Memory B cell (primary cell): ENCODE data around the gene ITIH1.
A peak's percentile ranks its signal among the peaks of the same experiment; 100 is the strongest.

Source experiments
- ATAC-seq: fragments of 150-1000 bp; cut with Tn5 transposase; 2 replicates; pipeline ENCODE4 v1.10.0; 2021; ENCODE audit warnings: low read depth, mild to moderate bottlenecking, moderate library complexity
- DNase-seq, 2 donors: peaks; one replicate each; pipeline ENCODE4 v3.0.0; 2022; ENCODE audit warnings: low spot score in 2 of 2
- H3K27ac Mint-ChIP-seq: one replicate; pipeline ENCODE4 v1.8.0; 2022; ENCODE audit warnings: mild to moderate bottlenecking, moderate library complexity, mixed read lengths
- H3K27me3 Mint-ChIP-seq: one replicate; pipeline ENCODE4 v1.8.0; 2022; ENCODE audit warnings: mixed read lengths
- H3K36me3 Mint-ChIP-seq: one replicate; pipeline ENCODE4 v1.8.0; 2022; ENCODE audit warnings: mild to moderate bottlenecking, mixed read lengths
- H3K4me1 Mint-ChIP-seq: one replicate; pipeline ENCODE4 v1.8.0; 2022; ENCODE audit warnings: mixed read lengths
- H3K4me3 Mint-ChIP-seq: one replicate; pipeline ENCODE4 v1.8.0; 2022; ENCODE audit warnings: mild to moderate bottlenecking, moderate library complexity, mixed read lengths
- H3K9me3 Mint-ChIP-seq: one replicate; pipeline ENCODE4 v1.8.0; 2022; ENCODE audit warnings: mixed read lengths

Gene ITIH1

DNA sequence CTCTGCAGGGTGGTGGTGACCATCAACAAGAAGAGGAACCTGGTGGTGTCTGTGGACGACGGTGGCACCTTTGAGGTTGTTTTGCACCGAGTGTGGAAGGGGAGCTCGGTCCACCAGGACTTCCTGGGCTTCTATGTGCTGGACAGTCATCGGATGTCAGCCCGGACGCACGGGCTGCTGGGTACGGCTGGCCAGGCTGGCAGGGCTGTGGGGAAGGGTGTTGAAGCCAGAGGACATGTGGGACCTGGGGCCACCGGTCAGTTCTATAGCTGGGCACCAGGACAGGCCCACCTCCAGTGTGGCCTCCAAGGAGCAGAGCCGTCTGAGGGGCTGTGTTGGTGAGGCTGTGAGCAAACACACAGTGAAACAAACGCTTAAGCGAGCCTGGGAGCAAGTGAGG is 13.3 kb downstream of the ITIH1 start:
- DNase-seq (no peak), ATAC-seq (no peak)
- Mint-ChIP-seq H3K27me3 (peaks cover 5% of the 10 kb centered on the region), H3K4me1 (no peaks in the 10 kb centered on the region), H3K9me3 (no peaks in the 10 kb centered on the region), H3K36me3 (no peaks in the 10 kb centered on the region), H3K27ac (no peak overlapping the region), H3K4me3 (no peak overlapping the region)

- H3K4me3 Mint-ChIP-seq: no peak overlapping the region
- H3K9me3 Mint-ChIP-seq: no peaks in the 10 kb centered on the region
- H3K36me3 Mint-ChIP-seq: no peaks in the 10 kb centered on the region
- H3K27ac Mint-ChIP-seq: no peak overlapping the region
- DNase-seq (no peak), ATAC-seq (no peak)
- peaks cover 5% of the 10 kb centered on the region for H3K27me3 Mint-ChIP-seq
- no peaks in the 10 kb centered on the region for H3K4me1 Mint-ChIP-seq
These were observed 14.0 kb downstream of the ITIH1 start for GRCh38 chr3:52791366-52791765.

DNA sequence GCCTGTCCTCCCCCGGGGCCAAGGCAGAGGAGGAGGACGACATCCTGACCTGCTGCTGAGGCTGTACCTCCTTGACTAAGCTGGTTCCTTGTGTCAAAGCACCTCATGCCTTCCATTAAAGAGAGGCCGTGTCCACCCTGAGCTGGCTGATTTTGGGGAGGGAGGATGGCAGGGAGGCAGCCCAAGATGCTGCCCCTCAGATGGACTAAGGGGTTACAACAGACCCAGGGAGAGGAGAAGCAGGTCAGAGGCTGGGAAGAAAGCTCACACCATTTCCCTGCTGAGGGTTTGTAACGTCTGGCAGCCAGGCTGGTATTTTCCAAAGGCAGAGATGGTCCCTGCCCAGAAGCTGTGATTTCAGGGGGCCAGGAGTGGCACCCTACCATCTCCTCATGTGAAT is 14.5 kb downstream of the ITIH1 start:
- H3K36me3 Mint-ChIP-seq: no peaks in the 10 kb centered on the region
- no peaks in the 10 kb centered on the region for H3K4me1 Mint-ChIP-seq
- no peak overlapping the region for H3K4me3 Mint-ChIP-seq
- H3K27ac Mint-ChIP-seq: no peak overlapping the region
- no peaks in the 10 kb centered on the region for H3K9me3 Mint-ChIP-seq
- peaks cover 5% of the 10 kb centered on the region for H3K27me3 Mint-ChIP-seq
- ATAC-seq: no peak
- no peak for DNase-seq

GRCh38 chr3:52792413-52792812 is 15.0 kb downstream of the ITIH1 start:
- Mint-ChIP-seq H3K36me3 (no peaks in the 10 kb centered on the region), H3K4me1 (no peaks in the 10 kb centered on the region), H3K4me3 (no peak overlapping the region), H3K27me3 (peaks cover 5% of the 10 kb centered on the region), H3K9me3 (no peaks in the 10 kb centered on the region), H3K27ac (no peak overlapping the region)
- DNase-seq (no peak), ATAC-seq (no peak)

DNA sequence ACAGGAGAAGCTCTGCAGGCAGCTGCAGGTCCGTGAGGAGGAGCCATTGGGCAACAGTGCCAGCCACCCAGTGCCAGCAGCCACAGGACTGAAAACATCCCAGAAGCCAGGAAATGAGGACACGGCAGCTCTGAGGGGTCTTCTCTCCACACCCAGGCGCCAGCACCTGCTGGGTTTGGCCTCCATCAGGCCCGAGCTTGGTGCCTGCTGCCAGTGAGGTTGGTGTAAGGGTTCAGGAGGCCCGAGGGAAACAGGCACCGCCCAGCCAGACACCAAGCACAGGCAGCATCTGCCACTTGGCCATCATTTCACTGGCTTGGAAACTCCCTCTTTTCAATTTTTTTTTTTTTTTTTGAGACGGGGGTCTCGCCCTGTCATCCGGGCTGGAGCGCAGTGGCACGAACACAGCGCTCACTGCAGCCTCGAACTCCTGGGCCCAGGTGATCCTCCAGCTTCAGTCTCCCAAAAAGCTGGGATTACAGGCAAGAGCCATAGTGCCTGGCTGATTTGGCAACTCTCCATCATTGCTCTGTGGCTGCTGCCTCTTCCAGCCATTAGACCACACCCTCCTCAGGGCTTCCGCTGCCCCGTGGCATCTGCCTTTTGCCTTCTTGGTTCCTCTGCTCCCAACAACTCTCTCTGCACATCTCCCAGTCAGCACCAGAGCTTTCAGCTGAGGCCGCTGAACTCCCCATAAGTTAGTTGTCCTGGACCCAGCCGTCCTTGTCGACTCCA is 15.7 kb downstream of the ITIH1 start:
- no peak for ATAC-seq
- Mint-ChIP-seq H3K4me1 (no peaks in the 10 kb centered on the region), H3K4me3 (no peak overlapping the region), H3K36me3 (no peaks in the 10 kb centered on the region), H3K27ac (no peak overlapping the region), H3K27me3 (peaks cover 5% of the 10 kb centered on the region), H3K9me3 (no peaks in the 10 kb centered on the region)
- DNase-seq: no peak

- Mint-ChIP-seq H3K27me3 (peaks cover 5% of the 10 kb centered on the region), H3K9me3 (no peaks in the 10 kb centered on the region), H3K36me3 (no peaks in the 10 kb centered on the region), H3K4me1 (no peaks in the 10 kb centered on the region), H3K4me3 (no peak overlapping the region), H3K27ac (no peak overlapping the region)
- DNase-seq (no peak), ATAC-seq (no peak)
These were observed 16.6 kb downstream of the ITIH1 start for GRCh38 chr3:52793702-52794611.

GRCh38 chr3:52794612-52795099 is 17.3 kb downstream of the ITIH1 start, which contains the start of gene ITIH3:
TSS of gene ITIH3 (plus strand) at chr3:52794796. CDS start at chr3:52794804, 8 bp downstream.
- no peaks in the 10 kb centered on the region for H3K36me3 Mint-ChIP-seq
- DNase-seq (no peak), ATAC-seq (no peak)
- H3K9me3 Mint-ChIP-seq: no peaks in the 10 kb centered on the region
- H3K27ac Mint-ChIP-seq: no peak within 1 kb of the TSS
- no peaks in the 10 kb centered on the region for H3K4me1 Mint-ChIP-seq
- no peak within 1 kb of the TSS for H3K4me3 Mint-ChIP-seq
- peaks cover 3% of the 10 kb centered on the region for H3K27me3 Mint-ChIP-seq

GRCh38 chr3:52795298-52795900 is 18.0 kb downstream of the ITIH1 start:
- Mint-ChIP-seq H3K4me3 (no peak overlapping the region), H3K27ac (no peak overlapping the region), H3K4me1 (no peaks in the 10 kb centered on the region), H3K9me3 (no peaks in the 10 kb centered on the region), H3K27me3 (peaks cover 3% of the 10 kb centered on the region), H3K36me3 (no peaks in the 10 kb centered on the region)
- DNase-seq (no peak), ATAC-seq (no peak)

DNA sequence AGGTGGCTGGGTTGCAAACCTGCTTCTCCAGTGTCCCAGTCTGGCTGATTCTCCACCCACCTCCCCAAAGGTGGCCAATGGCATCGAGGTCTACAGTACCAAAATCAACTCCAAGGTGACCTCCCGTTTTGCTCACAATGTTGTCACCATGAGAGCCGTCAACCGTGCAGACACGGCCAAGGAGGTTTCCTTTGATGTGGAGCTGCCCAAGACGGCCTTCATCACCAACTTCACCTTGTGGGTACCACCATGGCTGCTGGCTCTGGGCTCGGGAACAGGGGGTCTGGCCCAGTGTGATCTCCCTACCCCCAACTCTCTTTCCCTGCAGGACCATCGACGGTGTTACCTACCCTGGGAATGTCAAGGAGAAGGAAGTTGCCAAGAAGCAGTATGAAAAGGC is 19.0 kb downstream of the ITIH1 start:
- H3K27ac Mint-ChIP-seq: no peak overlapping the region
- no peak overlapping the region for H3K4me3 Mint-ChIP-seq
- H3K4me1 Mint-ChIP-seq: no peaks in the 10 kb centered on the region
- ATAC-seq (no peak), DNase-seq (no peak)
- H3K36me3 Mint-ChIP-seq: no peaks in the 10 kb centered on the region
- H3K9me3 Mint-ChIP-seq: no peaks in the 10 kb centered on the region
- peaks cover 3% of the 10 kb centered on the region for H3K27me3 Mint-ChIP-seq

DNA sequence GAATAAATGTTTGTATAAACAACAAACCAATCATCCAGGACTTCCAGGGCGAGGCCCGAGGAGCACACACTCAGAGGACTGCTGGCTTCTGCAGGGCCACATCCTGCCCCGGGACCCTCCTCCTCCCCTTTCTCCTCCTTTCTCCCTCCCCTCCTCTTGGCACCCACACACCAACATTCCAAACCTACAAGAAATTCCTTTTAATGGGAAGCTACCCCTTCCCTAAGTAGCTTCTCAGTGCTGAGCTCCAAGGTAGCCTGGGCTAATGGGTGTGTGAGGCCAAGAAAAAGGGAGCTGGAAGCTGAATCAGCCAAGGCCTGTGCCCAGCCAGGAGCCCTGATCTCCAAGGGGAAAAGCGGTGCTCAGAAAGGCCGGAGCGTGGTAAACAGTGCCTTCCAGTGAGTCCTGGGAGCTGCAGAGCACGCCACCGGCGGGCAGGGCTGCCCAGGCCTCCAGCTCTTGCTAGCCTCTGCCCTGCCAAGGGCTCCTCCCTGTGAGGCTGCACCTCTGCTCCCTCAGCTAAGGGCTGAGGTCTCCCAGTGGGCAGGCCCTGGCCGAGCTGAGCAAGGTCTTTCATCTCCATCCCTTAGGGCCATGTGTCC is 21.1 kb downstream of the ITIH1 start:
- H3K27me3 Mint-ChIP-seq: no peaks in the 10 kb centered on the region
- no peak for ATAC-seq
- no peak overlapping the region for H3K27ac Mint-ChIP-seq
- no peaks in the 10 kb centered on the region for H3K9me3 Mint-ChIP-seq
- no peaks in the 10 kb centered on the region for H3K4me1 Mint-ChIP-seq
- H3K36me3 Mint-ChIP-seq: no peaks in the 10 kb centered on the region
- H3K4me3 Mint-ChIP-seq: no peak overlapping the region
- DNase-seq: no peak

- H3K27ac Mint-ChIP-seq: no peak overlapping the region
- DNase-seq: no peak
- peak; percentile 32 for ATAC-seq
These were observed 21.6 kb downstream of the ITIH1 start for GRCh38 chr3:52798978-52799476.

DNA sequence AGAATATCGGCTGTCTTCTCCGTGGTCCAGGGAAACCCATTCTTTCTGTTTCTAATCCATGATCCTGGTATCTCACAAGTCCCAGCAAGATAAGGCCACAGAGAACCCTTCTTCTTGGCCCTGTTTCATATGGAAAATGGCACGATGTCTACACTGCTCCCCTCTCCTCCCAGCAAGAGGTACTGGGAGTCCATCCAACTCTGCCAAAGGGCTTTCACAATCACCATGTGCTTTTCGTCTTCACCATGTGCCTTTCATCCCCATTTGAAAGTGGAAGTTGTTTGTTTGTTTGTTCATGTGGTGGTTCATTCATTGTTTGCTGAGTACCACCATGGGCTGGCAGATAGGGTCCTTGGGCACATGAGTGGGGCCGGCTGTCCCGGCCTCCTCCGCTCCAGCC is 22.7 kb downstream of the ITIH1 start:
- Mint-ChIP-seq H3K4me3 (no peak overlapping the region), H3K27me3 (peaks cover 3% of the 10 kb centered on the region)

More at GRCh38 chr3:52798978-52799476, 21.6 kb downstream of the ITIH1 start:
- H3K36me3 Mint-ChIP-seq: no peaks in the 10 kb centered on the region
- H3K4me1 Mint-ChIP-seq: no peaks in the 10 kb centered on the region
- H3K4me3 Mint-ChIP-seq: no peak overlapping the region
- no peaks in the 10 kb centered on the region for H3K9me3 Mint-ChIP-seq
- H3K27me3 Mint-ChIP-seq: peaks cover under 1% of the 10 kb centered on the region

GRCh38 chr3:52801839-52802238 is 24.4 kb downstream of the ITIH1 start:
- Mint-ChIP-seq H3K27ac (no peak overlapping the region), H3K9me3 (no peaks in the 10 kb centered on the region), H3K4me1 (no peaks in the 10 kb centered on the region), H3K36me3 (no peaks in the 10 kb centered on the region), H3K27me3 (peaks cover 6% of the 10 kb centered on the region), H3K4me3 (no peak overlapping the region)
- DNase-seq: no peak
- ATAC-seq: no peak

More for the DNA sequence above, 22.7 kb downstream of the ITIH1 start:
- Mint-ChIP-seq H3K9me3 (no peaks in the 10 kb centered on the region), H3K36me3 (no peaks in the 10 kb centered on the region), H3K27ac (no peak overlapping the region), H3K4me1 (no peaks in the 10 kb centered on the region)
- ATAC-seq (no peak), DNase-seq (no peak)
